ENCODE data around the gene CFAP73.

DNA sequence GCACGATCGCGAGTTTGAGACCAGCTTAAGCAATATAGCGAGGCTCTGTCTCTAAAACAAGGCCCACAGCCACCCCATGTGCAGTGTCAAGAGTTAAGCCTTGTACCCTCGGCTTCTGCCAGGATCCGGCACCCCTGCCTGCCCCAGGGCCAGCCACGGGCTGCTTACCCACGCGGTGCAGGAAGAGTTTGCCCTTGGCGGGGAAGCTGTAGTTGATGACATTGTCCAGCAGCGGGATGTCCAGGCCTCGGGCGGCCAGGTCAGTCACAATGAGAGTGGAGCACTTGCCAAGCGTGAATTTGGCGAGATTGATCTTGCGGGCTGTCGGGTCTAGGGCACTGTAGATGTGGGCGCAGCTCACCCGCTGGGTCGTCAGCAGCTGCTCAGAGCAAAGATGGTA, 22.7 kb downstream of the CFAP73 start:
- TF ChIP-seq, protein P1, sequence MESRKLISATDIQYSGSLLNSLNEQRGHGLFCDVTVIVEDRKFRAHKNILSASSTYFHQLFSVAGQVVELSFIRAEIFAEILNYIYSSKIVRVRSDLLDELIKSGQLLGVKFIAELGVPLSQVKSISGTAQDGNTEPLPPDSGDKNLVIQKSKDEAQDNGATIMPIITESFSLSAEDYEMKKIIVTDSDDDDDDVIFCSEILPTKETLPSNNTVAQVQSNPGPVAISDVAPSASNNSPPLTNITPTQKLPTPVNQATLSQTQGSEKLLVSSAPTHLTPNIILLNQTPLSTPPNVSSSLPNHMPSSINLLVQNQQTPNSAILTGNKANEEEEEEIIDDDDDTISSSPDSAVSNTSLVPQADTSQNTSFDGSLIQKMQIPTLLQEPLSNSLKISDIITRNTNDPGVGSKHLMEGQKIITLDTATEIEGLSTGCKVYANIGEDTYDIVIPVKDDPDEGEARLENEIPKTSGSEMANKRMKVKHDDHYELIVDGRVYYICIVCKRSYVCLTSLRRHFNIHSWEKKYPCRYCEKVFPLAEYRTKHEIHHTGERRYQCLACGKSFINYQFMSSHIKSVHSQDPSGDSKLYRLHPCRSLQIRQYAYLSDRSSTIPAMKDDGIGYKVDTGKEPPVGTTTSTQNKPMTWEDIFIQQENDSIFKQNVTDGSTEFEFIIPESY (IDR thresholded peaks at IDR 0.05; ENCODE audit: extremely low read depth, insufficient replicate concordance, low read length), result no peak
- TF ChIP-seq RAD21 (IDR thresholded peaks at IDR 0.05; ENCODE audit: low read depth) (no peak), POLR2A (IDR thresholded peaks at IDR 0.05; ENCODE audit: borderline replicate concordance, extremely low read depth, insufficient read depth, insufficient read length) (no peak), ZFX (IDR thresholded peaks at IDR 0.05) (no peak), SP1 (IDR thresholded peaks at IDR 0.05; ENCODE audit: low read depth) (no peak)
- TF ChIP-seq, protein P2, sequence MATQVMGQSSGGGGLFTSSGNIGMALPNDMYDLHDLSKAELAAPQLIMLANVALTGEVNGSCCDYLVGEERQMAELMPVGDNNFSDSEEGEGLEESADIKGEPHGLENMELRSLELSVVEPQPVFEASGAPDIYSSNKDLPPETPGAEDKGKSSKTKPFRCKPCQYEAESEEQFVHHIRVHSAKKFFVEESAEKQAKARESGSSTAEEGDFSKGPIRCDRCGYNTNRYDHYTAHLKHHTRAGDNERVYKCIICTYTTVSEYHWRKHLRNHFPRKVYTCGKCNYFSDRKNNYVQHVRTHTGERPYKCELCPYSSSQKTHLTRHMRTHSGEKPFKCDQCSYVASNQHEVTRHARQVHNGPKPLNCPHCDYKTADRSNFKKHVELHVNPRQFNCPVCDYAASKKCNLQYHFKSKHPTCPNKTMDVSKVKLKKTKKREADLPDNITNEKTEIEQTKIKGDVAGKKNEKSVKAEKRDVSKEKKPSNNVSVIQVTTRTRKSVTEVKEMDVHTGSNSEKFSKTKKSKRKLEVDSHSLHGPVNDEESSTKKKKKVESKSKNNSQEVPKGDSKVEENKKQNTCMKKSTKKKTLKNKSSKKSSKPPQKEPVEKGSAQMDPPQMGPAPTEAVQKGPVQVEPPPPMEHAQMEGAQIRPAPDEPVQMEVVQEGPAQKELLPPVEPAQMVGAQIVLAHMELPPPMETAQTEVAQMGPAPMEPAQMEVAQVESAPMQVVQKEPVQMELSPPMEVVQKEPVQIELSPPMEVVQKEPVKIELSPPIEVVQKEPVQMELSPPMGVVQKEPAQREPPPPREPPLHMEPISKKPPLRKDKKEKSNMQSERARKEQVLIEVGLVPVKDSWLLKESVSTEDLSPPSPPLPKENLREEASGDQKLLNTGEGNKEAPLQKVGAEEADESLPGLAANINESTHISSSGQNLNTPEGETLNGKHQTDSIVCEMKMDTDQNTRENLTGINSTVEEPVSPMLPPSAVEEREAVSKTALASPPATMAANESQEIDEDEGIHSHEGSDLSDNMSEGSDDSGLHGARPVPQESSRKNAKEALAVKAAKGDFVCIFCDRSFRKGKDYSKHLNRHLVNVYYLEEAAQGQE (IDR thresholded peaks at IDR 0.05; ENCODE audit: low read depth), result no peak
- TF ChIP-seq, protein P3, sequence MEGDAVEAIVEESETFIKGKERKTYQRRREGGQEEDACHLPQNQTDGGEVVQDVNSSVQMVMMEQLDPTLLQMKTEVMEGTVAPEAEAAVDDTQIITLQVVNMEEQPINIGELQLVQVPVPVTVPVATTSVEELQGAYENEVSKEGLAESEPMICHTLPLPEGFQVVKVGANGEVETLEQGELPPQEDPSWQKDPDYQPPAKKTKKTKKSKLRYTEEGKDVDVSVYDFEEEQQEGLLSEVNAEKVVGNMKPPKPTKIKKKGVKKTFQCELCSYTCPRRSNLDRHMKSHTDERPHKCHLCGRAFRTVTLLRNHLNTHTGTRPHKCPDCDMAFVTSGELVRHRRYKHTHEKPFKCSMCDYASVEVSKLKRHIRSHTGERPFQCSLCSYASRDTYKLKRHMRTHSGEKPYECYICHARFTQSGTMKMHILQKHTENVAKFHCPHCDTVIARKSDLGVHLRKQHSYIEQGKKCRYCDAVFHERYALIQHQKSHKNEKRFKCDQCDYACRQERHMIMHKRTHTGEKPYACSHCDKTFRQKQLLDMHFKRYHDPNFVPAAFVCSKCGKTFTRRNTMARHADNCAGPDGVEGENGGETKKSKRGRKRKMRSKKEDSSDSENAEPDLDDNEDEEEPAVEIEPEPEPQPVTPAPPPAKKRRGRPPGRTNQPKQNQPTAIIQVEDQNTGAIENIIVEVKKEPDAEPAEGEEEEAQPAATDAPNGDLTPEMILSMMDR (IDR thresholded peaks at IDR 0.05 in 2 of 3, conservative IDR thresholded peaks at IDR 0.05 in 1 of 3; ENCODE audit: borderline replicate concordance in 1 of 3, insufficient read depth in 1 of 3, low read depth in 2 of 3, low read length in 2 of 3), result no peak

All from HCT116 (cell line).